ENCODE data around the gene ZNF664.

The ZNF664 gene

DNA sequence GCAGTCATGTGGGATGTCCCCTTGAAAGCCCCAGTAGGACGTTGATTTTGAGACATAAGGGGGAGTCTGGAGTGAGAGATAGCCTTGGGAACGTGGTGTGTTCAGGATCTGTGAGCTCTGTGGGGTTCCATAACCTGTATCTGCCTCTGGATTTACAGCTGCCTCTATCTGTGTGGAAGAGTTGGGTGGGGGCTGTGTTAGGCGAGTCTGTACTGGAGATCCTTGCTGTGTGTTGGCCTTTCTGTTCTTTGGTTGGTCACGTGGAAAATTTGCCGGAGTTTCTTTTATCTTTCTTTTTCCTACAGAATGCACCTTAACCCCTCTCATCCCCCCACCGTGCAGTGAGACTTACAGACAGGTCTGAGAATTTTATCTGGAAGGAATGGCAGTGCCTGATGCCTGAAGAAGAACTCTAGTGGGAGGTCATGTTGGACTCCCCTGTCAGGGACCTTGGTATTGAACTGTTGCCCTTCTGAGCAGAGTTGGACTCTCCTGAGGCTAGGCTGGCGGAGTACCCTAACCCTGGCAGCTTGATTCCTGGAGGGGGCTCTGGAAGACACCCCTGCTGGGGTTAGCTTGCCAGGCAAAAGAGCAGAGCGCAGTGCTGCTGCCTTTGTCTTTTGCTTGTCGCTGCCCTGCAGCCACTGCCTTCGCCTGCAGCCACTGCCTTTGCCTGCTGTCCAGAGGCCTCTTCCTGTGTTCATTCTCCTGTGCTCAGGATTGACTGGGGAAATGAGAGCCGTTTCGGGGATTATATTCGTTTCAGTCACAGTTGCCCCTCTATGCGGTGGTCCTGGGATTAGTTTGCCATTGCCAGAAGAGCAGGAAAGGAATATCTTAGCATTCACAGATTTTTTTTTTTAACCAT, 34.1 kb downstream of the ZNF664 start:
- H3K27ac ChIP-seq (ENCODE audit: insufficient read depth, low read length, poor library complexity, severe bottlenecking) = no peak overlapping the region
- H3K36me3 ChIP-seq (ENCODE audit: control insufficient read depth, insufficient read depth, low read length) = peaks cover 8% of the 10 kb centered on the region
- H3K9me3 ChIP-seq (ENCODE audit: control insufficient read depth, low read length) = no peaks in the 10 kb centered on the region
- H3K27me3 ChIP-seq (replicated peaks; ENCODE audit: control insufficient read depth, insufficient read depth, low read length, poor library complexity, severe bottlenecking) = no peaks in the 10 kb centered on the region
- DNase-seq = no peak
- H3K4me3 ChIP-seq (ENCODE audit: insufficient read depth, low read depth, low read length, poor library complexity, severe bottlenecking) = no peak overlapping the region
- no peaks in the 10 kb centered on the region for H3K4me1 ChIP-seq (ENCODE audit: control insufficient read depth, insufficient read depth, low read length, poor library complexity, severe bottlenecking)

DNA sequence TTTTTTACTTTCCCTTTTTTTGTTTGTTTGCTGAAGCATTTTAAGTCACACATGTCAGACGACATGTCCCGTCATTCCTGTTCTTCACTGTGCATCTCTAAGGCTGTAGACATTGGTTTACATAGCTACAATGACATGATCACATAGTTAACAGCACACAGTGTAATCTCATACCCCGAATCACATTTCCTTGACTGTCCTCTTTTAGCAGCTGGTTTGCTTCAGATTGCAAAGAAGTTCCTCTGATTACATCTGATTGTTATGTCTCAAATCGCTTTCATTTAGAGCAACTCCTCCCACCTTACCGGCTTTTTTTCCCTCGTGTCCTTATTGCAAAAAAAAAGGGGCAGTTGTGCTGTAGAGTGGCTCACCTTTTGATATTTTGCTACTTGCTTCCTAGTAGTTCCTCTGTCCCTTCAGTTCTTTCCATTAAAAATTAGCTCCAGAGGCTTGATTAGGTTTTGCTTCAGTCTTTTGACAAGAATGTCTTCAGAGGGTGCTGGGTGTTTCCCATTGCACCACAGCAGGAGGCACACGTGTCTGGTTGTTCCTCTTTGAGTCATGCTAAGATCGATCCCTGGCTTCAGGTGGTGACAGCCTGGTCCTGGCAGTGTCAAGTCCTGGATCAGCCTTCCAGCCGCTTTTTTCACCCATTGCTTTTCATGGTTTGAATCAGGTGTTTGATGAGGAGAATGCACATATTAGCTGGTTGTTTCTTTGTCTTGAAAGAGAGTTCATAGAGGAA, 35.0 kb downstream of the ZNF664 start:
- Histone ChIP-seq H3K27me3 (replicated peaks; ENCODE audit: control insufficient read depth, insufficient read depth, low read length, poor library complexity, severe bottlenecking) (no peaks in the 10 kb centered on the region), H3K27ac (ENCODE audit: insufficient read depth, low read length, poor library complexity, severe bottlenecking) (no peak overlapping the region), H3K36me3 (ENCODE audit: control insufficient read depth, insufficient read depth, low read length) (peaks cover 16% of the 10 kb centered on the region), H3K9me3 (ENCODE audit: control insufficient read depth, low read length) (no peaks in the 10 kb centered on the region), H3K4me3 (ENCODE audit: insufficient read depth, low read depth, low read length, poor library complexity, severe bottlenecking) (no peak overlapping the region), H3K4me1 (ENCODE audit: control insufficient read depth, insufficient read depth, low read length, poor library complexity, severe bottlenecking) (no peaks in the 10 kb centered on the region)
- DNase-seq = no peak

DNA sequence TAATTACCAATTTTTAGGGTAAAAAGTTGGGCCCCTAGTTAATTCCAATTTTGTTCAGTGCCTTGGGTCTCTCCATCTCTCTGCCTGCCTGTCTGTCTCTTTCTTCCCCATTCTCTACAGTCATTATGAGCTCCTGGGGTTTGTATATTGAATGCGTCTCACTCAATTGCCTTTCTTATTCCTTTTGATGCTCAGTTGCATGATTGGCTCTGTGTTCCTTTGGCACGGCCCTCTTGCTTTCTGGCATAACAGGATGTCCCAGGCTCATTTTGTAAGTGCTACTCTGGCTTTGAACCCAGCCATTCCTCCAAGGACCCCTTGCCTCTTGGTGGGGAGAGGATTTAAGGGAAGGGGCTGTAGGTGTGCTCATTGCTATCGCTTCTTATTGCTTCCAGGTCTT, 35.6 kb downstream of the ZNF664 start:
- Histone ChIP-seq H3K27ac (ENCODE audit: insufficient read depth, low read length, poor library complexity, severe bottlenecking) (no peak overlapping the region), H3K36me3 (ENCODE audit: control insufficient read depth, insufficient read depth, low read length) (peaks cover 20% of the 10 kb centered on the region), H3K4me3 (ENCODE audit: insufficient read depth, low read depth, low read length, poor library complexity, severe bottlenecking) (no peak overlapping the region), H3K9me3 (ENCODE audit: control insufficient read depth, low read length) (no peaks in the 10 kb centered on the region), H3K27me3 (replicated peaks; ENCODE audit: control insufficient read depth, insufficient read depth, low read length, poor library complexity, severe bottlenecking) (no peaks in the 10 kb centered on the region), H3K4me1 (ENCODE audit: control insufficient read depth, insufficient read depth, low read length, poor library complexity, severe bottlenecking) (no peaks in the 10 kb centered on the region)
- DNase-seq = no peak

DNA sequence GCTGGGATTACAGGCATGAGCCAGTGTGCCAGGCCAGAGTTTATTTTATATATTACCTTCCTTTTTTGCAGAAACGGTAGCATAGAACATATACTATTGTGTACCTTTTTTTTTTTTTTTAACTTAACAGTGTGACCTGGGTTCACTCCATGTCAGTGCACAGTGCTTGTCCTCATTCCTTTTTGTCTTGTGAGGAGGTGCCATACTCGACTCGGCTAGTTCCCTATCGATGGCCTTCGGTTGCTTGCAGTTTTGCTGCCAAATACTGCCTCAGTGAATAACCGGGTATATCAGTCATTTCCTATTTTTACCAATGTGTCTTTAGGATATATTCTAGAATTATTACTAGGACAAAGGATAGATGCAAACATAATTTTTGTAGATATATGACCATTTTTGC, 36.8 kb downstream of the ZNF664 start:
- DNase-seq = no peak
- Histone ChIP-seq H3K27ac (ENCODE audit: insufficient read depth, low read length, poor library complexity, severe bottlenecking) (no peak overlapping the region), H3K27me3 (replicated peaks; ENCODE audit: control insufficient read depth, insufficient read depth, low read length, poor library complexity, severe bottlenecking) (no peaks in the 10 kb centered on the region), H3K4me3 (ENCODE audit: insufficient read depth, low read depth, low read length, poor library complexity, severe bottlenecking) (no peak overlapping the region), H3K36me3 (ENCODE audit: control insufficient read depth, insufficient read depth, low read length) (peaks cover 20% of the 10 kb centered on the region), H3K4me1 (ENCODE audit: control insufficient read depth, insufficient read depth, low read length, poor library complexity, severe bottlenecking) (no peaks in the 10 kb centered on the region), H3K9me3 (ENCODE audit: control insufficient read depth, low read length) (no peaks in the 10 kb centered on the region)

DNA sequence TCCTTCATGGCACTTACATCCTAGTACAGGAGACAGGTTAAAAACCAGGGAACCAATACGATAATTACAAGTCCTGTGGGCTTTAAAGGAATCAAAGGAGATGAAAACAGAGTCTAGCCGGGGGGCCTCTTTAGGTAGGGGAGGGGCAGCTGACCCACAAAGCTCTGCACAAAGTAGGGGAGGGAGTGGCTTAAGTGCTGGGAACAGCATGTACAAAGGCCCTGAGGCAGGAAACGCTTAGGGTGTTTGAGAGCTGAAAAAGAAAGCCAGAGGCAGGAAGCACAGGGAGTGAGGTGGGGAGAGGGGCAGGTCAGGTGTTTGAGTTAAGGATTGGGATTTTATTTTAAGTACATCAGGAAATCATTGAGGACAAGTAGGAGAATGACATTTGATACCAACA, 37.7 kb downstream of the ZNF664 start:
- H3K36me3 ChIP-seq (ENCODE audit: control insufficient read depth, insufficient read depth, low read length) = peaks cover 20% of the 10 kb centered on the region
- DNase-seq = no peak
- H3K27ac ChIP-seq (ENCODE audit: insufficient read depth, low read length, poor library complexity, severe bottlenecking) = no peak overlapping the region
- no peaks in the 10 kb centered on the region for H3K4me1 ChIP-seq (ENCODE audit: control insufficient read depth, insufficient read depth, low read length, poor library complexity, severe bottlenecking)
- no peak overlapping the region for H3K4me3 ChIP-seq (ENCODE audit: insufficient read depth, low read depth, low read length, poor library complexity, severe bottlenecking)
- H3K9me3 ChIP-seq (ENCODE audit: control insufficient read depth, low read length) = no peaks in the 10 kb centered on the region
- no peaks in the 10 kb centered on the region for H3K27me3 ChIP-seq (replicated peaks; ENCODE audit: control insufficient read depth, insufficient read depth, low read length, poor library complexity, severe bottlenecking)

DNA sequence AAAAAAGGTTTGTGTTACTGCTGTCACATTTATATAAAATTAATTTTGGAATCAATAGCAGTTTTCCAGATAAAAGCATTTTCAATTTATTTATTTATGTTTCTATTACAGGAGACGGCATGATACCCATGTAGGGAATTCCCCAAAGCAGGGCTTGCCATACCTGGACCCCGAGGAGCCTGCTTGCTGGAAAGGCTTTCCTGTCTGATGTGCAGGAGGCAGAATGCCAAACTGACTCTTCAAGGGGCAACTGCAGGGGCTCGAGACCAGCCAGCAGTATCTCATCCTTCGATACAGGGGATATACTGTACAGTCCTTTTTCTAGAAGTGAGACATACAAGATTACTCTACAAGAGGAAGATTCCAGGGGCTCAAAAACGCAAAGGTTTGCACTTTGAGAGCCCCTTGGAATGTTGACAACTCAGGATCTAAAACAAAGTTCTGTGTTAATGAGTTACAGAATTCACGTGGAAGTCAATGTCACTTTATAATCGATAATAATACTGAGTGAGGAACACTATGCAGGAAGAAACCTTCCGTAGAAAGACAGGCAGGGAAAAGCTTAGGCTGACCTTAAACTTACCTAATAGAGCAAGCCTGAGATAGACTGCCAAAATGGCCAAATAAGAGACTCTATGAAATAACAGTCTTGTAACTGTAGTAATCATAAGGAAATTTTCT, 38.6 kb downstream of the ZNF664 start:
- Histone ChIP-seq H3K27me3 (replicated peaks; ENCODE audit: control insufficient read depth, insufficient read depth, low read length, poor library complexity, severe bottlenecking) (no peaks in the 10 kb centered on the region), H3K9me3 (ENCODE audit: control insufficient read depth, low read length) (no peaks in the 10 kb centered on the region), H3K4me3 (ENCODE audit: insufficient read depth, low read depth, low read length, poor library complexity, severe bottlenecking) (no peak overlapping the region), H3K27ac (ENCODE audit: insufficient read depth, low read length, poor library complexity, severe bottlenecking) (no peak overlapping the region), H3K36me3 (ENCODE audit: control insufficient read depth, insufficient read depth, low read length) (peaks cover 20% of the 10 kb centered on the region), H3K4me1 (ENCODE audit: control insufficient read depth, insufficient read depth, low read length, poor library complexity, severe bottlenecking) (no peaks in the 10 kb centered on the region)
- DNase-seq = no peak

DNA sequence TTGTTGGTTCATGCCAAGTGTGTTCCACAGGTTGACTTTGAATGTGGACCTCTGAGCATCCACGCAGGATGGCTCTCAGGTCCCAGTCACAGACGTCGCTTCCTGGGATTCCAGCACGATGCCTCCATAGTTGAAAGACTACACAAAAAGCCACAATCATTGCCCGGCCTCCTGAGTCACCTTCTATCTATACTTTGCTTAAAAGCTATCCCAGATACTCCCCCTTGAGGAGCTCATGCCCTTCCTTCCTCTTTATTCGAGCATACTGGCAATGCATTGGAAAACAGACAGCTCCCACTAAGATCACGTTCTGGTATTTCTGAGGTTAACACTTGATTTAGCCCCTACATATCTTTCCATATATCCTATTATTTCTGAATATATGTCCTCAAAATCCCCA, 40.1 kb downstream of the ZNF664 start:
- no peaks in the 10 kb centered on the region for H3K9me3 ChIP-seq (ENCODE audit: control insufficient read depth, low read length)
- no peaks in the 10 kb centered on the region for H3K4me1 ChIP-seq (ENCODE audit: control insufficient read depth, insufficient read depth, low read length, poor library complexity, severe bottlenecking)
- peaks cover 20% of the 10 kb centered on the region for H3K36me3 ChIP-seq (ENCODE audit: control insufficient read depth, insufficient read depth, low read length)
- no peak for DNase-seq
- no peaks in the 10 kb centered on the region for H3K27me3 ChIP-seq (replicated peaks; ENCODE audit: control insufficient read depth, insufficient read depth, low read length, poor library complexity, severe bottlenecking)
- H3K4me3 ChIP-seq (ENCODE audit: insufficient read depth, low read depth, low read length, poor library complexity, severe bottlenecking) = no peak overlapping the region
- H3K27ac ChIP-seq (ENCODE audit: insufficient read depth, low read length, poor library complexity, severe bottlenecking) = no peak overlapping the region

DNA sequence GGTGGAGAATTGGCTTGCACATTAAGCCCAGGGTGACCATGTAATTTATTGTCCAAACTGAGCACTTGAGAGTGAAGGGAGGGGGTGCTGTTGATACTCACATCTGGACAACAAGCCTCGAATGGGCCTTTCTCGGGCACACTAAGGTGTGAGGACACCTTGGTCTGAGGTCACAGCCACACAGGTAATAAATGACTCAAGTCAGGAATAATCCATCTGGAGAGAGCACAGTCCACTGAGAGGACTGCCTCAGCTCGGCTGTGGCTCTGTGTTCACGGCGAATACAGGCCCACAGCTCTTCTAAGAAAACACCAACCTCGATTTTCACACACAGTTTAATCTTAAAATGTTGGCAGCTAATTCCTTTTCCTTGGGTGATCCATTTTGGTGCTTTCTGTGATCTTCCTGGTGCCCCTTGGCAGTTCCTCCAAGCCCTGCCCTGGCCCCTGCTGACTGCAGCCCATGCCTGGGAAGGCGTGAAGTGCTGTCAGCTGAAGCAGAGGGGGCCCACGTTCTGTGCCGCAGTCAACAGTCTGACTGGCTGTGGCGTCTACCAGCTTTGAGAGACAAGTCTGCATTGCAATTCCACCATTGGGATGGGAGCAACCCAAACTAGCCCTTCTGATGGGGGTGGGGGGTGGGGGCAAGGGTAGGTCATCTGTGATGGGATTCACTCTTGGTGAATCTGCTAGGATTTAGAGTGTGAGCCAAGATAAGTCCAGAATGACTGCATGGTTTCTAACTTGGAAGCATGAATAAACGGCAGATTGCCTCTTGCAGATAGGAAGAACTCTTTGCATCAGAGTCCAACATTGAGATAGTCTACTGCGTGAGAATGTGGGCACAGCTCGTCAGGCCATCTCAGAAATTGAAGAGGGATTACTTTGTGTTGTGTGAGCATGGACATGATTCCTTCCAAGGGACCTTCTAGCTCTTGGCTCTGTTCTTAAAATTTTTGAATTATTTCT, 42.8 kb downstream of the ZNF664 start:
- Histone ChIP-seq H3K9me3 (ENCODE audit: control insufficient read depth, low read length) (no peaks in the 10 kb centered on the region), H3K4me1 (ENCODE audit: control insufficient read depth, insufficient read depth, low read length, poor library complexity, severe bottlenecking) (no peaks in the 10 kb centered on the region), H3K36me3 (ENCODE audit: control insufficient read depth, insufficient read depth, low read length) (peaks cover 20% of the 10 kb centered on the region), H3K4me3 (ENCODE audit: insufficient read depth, low read depth, low read length, poor library complexity, severe bottlenecking) (no peak overlapping the region), H3K27me3 (replicated peaks; ENCODE audit: control insufficient read depth, insufficient read depth, low read length, poor library complexity, severe bottlenecking) (no peaks in the 10 kb centered on the region), H3K27ac (ENCODE audit: insufficient read depth, low read length, poor library complexity, severe bottlenecking) (no peak overlapping the region)
- no peak for DNase-seq

DNA sequence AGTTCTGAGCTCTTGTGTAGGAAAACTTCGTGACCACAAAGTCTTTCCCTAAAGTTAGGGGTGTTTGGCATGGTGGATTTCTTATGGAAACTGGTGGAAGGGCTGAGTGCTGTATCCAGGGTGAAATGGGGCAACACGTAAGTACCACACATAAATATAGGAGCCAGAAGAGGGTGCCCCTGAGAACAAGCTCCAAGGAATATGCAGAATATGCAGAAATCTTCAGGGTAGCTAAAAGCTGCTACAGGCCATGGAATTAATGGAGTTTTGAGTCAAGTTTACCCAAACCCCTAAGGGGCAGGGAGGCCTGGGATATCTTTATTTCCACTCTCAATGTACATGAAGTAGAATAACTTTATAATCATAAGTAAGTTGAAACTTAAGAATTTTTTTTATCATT, 44.0 kb downstream of the ZNF664 start:
- no peak overlapping the region for H3K27ac ChIP-seq (ENCODE audit: insufficient read depth, low read length, poor library complexity, severe bottlenecking)
- H3K4me1 ChIP-seq (ENCODE audit: control insufficient read depth, insufficient read depth, low read length, poor library complexity, severe bottlenecking) = no peaks in the 10 kb centered on the region
- no peaks in the 10 kb centered on the region for H3K27me3 ChIP-seq (replicated peaks; ENCODE audit: control insufficient read depth, insufficient read depth, low read length, poor library complexity, severe bottlenecking)
- no peaks in the 10 kb centered on the region for H3K9me3 ChIP-seq (ENCODE audit: control insufficient read depth, low read length)
- H3K4me3 ChIP-seq (ENCODE audit: insufficient read depth, low read depth, low read length, poor library complexity, severe bottlenecking) = no peak overlapping the region
- H3K36me3 ChIP-seq (ENCODE audit: control insufficient read depth, insufficient read depth, low read length) = peaks cover 13% of the 10 kb centered on the region
- DNase-seq = no peak

All from effector memory CD4-positive, alpha-beta T cell (primary cell).